ENCODE measurements around the gene ABI2. TPM values are rescaled to one million over a fixed set of nuclear protein-coding genes. Genes with fewer than 3 reads are reported as not detected.

ABI2 gene
- total RNA-seq, 1 donor from 2014 or later, result 30.3 TPM

DNA sequence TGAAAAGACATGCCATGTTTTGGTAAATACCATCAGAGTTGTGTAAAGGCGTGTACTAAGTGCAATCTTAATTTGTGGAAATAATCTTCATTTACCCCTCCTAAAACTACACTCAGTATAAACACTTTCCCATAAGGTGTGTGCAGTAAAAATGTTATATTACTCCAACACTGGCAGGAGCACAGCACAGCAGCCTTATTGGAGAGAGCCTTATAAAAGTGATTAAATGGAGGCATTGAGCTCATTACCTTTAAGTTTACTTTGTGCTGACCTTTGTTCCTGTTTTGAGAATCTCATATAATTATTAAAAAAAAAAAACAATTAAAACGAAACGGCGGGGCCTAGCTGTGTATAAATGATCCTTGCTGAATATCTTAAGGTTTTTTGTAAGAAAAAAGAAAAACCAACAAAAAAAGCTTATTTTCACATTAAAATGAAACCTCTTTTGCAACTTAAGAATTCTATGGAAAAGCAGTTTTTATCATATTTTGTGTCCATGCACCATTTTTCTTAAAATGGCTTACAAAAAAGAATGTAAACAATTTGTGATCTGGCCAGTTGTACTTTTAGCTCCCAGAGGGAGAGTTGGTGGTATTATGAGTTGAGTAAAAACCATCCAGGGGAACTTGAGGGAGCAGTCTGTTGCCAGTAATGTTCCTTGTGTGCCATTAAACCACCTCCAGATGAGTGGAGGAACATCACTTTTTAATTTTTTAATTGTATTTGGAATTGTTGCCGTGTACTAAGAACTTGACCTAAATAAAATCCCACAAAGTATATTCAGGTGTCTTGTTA is 103.4 kb downstream of the ABI2 start:
- no peak for DNase-seq

DNA sequence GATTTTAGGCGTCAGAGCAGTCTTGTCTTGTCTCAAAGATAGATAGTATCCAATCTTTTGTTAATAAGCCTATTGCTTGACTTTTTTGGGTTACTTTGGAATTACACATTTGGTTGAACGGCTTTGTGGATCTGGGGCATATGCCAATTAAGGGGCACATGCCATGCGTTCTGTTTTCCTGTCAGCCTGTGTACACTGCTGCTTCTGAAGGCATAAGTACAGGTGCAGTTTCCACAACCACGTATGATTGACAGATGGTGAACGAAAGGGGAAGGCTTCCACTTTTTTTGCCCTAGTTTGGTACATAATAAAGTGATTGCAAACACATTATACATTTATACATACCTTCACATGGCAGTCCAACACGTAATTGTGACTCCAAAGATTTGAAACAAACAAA is 104.6 kb downstream of the ABI2 start:
- no peak for DNase-seq

DNA sequence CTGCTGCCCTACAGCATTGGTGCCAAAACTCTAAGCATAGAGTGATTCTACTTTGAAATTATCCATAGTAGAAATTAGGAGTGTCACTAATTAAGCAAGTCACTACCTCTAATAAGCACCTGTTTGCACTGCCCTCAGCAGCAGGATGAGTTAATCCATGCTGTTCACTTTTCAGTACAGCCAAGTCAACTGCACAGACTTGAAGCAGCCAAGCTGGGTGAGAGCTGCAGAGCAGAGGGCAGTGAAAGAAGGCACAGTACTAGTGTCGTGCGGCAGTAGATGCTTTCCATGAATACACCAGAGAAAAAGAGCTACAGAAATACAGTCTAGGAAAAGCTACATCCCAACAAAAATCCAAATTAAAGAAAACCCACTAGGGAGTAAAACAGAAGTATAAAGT is 108.3 kb downstream of the ABI2 start:
- DNase-seq, result no peak

DNA sequence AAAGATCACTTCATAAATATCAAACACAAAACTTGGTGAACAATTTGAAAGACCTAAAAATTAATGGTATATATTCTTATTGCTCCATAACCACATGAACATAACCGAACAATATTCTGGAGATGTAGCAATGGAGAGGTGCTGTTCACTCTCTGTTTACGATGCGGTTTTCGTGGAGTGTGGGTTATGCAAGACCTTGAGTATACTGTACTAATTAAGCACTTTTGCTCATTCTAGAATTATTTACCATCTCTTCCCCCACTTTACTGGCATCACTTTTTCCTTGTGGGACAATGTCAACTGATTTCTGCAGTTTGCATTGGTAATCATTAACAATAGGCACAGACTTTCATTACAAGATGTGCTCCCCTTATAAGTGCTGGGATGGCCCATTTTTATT is 109.3 kb downstream of the ABI2 start:
- no peak for DNase-seq

DNA sequence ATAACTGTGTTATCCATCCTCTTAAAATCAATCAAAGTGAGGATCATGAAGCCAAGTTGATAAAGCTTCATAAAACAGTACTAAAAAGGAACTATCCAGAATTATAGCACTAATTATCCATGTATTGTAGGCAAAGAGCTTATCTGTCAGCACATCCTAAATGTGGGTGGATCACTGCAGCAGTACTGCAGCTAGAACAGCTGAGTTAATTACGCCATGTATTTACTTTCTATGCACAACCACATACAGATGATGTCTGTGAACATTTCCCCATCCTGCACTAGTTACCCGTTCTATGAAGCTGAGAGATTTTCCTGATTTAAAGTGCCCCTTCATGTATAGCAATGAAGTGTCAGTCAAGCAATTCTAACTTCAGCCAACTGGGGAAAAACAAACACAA is 110.3 kb downstream of the ABI2 start:
- no peak for DNase-seq

DNA sequence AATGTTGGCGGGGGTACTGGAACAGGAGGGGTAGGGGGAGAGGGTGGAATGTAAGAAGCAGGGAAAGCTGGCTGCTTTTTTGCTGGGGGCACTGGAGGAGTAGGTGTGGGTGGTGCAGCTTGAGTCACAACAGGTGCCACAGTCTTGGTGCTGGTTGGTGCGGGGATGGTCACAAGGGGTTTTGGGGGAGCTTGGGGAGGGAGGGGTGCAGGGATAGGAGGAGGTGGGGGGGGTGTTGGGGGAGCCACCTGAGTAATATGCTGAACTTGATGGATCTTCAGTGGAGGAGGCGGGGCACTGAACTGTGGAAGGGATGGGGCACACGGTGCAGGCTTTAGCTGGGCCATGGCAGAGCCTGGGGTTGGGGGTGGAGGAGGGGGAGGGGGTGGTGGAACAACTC is 112.5 kb downstream of the ABI2 start:
- DNase-seq, result no peak

DNA sequence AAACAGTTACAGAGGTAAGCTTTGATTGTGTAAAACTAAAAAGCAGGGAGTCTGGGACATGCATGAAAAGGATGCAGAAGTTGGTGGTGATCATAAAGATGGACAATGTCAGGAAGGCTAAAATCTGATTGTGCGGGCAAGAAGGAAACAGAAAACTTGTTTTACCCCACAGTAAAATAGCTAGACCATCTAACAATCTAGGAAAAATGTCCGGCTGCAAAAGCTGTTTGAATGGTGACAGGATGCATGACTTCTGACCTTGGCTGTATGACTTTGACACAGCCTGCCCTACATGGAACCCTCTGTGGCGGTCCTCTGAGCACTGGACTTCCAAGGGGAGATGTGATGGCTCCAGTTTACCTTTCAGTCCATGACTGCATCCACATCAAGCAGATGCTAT is 113.3 kb downstream of the ABI2 start:
- DNase-seq, result no peak

DNA sequence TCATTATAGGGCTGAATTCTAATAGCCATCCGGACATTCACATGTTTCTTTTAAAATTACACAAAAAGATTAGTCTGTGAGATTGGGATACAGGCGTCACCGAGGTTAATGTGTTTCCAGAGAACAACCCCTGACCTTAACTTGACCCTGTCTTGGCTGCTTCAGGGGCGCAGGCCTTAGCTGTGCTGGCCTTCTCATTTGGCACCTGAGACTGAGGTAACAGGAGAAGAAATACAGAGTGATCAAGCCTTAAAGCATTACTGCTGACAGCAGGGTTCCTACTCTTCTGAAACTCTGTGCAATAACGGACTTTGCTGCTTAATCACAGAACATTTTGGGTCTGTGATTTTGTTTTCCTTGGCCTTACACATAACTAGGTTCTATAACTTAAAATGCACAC is 114.3 kb downstream of the ABI2 start:
- no peak for DNase-seq

DNA sequence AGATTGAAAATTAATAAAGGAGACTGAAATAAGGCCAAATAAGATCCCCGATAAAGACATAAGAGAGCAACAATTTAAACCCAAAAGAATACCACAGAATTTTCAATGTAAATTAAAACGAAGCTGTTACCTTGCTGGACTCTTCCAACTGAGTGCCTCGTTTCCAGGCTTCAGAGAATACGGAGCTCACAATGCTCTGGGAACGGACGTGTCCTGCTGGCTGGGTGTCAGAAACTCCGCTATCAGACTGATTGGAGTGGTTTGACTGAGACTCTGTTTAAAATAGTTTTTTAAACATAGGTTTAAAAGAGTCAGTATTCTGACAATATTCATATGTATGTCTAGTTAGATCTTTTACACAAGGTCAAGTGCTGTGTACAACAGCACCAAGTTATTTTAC is 116.5 kb downstream of the ABI2 start:
- no peak for DNase-seq

DNA sequence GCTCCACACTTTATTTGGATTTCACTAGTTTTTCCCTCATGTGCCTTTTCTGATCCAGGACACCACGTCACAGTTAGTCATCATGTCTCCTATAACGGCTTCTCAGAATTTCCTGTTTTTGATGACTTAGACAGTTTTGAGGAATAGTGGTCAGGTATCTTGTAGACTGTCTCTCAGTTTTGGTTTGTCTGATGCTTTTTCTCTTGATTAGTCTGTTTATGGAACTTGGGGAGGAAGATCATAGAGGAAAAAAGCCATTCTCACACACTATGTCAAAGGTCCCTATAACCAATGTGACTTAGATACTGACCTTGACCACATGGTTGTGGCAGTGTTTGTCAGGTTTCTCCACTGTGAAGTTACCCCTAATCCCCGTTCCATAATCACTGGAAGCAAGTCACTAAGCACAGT is 117.9 kb downstream of the ABI2 start:
- DNase-seq, result no peak

DNA sequence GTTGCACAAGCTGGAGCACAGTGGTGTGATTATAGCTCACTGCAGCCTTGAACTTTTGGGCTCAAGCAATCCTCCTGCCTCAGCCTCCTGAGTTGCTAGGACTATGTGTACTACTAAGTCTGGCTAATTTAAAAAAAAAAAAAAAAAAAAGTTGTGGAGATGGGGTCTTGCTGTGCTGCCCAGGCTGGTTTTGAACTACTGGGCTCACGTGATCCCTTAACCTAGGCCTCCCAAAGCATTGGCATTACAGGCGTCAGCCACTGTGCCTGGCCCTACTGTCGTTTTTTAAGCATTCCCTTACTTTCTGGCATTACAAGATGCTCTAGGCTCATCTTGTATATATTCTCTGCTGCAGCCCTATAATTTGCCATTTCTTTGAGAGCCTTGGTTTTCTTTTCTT is 118.6 kb downstream of the ABI2 start:
- no peak for DNase-seq

DNA sequence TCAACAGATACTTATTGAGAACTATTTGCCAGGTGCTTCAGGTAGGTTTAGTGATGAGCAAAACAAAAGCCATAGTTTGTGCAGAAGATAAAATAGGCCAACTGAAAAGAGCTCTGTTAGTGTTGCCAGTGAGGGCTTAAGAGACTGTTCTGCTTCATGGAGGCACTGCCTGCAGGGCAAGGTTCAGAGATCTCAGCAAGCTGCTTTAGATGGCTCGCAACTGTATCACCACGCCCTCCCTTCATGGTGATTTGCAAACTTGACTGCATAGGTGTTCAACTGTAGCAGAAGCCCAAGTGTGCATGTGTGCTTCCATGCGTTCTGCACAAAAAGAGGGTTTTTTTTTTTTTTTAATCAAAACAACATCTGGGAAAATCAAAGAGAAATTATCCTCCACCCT is 122.4 kb downstream of the ABI2 start:
- no peak for DNase-seq

DNA sequence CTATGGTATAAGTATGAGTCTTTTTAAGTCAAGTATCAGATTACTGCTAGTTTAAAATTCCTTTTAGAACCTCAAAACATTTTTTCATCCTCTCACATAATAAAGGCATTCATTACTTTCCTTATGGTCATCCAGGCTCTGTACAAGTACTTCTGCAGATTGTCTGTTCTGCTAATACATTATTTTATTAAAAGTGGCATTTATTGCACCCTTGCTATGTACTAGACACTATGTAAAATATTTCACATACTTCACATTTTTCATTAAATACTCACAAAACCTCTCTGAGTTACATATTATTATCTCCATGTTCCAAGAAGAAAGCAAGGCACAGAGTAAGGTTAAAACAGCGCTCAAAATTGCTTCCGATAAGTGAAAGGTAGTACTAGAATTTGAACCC is 122.8 kb downstream of the ABI2 start:
- DNase-seq, result no peak

DNA sequence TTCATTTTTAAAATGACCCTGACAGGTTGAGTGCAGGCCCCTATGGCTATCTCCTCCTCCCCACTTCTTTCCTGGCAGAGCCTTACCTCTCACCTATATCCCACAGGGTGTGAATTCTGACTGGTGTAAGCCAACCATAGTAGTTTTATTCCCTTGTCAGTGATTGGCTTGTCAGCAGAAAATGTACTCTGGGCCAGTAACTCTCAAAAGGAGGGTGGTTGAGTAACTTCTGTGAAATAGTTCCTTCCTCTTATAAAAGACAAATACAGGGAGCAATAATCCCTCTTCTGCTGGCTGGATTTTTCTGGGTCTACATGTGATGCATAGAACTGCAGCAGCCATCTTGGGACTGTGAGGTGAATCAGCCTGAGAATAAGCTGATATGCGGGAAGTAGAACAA is 123.5 kb downstream of the ABI2 start:
- DNase-seq, result no peak

DNA sequence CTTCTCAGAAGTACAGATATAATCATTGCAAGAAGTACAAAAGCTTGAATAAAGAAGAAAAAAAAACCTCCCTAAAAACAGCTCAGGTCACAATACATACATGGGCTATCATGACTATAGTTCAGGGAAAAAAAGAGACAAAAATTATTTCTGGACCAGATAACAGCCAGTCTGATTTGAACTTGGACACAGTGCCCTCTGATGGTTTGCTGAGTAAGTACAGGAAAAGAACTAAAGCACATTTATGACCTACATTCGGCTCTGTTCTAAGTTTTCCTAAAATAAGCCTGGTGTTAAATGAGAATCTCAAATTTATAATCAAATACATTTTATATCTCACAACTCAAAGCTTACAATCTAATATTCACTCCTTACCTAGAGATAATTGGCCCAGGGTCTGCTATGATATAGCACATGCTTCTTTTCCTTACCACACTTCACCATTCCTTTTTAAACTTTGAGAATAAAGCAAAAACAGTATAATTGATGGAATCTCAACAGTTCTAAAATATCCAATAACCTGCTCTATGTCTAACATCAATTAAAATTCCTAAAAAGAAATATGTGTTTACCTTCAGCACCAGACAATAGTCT is 125.8 kb downstream of the ABI2 start:
- DNase-seq, result peak; percentile 48

DNA sequence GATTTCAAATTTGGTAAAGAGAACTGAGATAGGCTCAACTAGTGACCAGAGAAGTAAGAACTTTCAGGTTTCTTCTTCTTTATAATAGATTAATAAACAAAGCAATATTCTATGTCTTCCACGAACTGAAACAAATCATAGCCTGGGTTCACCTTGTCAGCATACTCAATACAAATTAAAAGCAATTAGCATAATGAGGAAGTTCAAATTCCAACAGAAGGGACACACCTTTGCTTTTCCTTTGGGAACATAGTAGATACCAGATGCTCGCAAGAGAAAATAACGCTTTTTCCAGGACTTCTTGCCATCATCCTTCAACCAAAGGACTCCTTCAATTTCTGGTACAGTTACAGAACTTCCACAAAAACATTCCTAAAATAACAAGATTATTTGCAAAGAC is 127.0 kb downstream of the ABI2 start:
- DNase-seq, result no peak

DNA sequence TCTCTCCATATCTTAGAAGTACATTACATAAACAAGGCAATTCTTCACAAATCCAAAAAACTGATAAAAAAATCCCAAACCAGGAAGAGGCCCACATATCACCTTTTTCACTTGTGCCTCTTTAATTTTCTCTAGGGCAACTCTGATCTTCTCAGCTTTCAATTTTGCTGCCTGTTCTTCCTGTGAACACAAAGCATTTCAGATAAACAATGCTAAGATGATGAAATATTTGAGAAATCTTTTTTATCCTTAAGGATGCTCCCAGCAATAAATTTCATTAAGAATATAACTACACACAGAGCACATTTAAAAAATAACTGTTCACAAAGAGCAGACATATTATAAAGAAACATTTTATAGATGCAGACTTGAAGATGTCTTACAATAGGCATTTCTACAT is 133.6 kb downstream of the ABI2 start:
- DNase-seq, result no peak

DNA sequence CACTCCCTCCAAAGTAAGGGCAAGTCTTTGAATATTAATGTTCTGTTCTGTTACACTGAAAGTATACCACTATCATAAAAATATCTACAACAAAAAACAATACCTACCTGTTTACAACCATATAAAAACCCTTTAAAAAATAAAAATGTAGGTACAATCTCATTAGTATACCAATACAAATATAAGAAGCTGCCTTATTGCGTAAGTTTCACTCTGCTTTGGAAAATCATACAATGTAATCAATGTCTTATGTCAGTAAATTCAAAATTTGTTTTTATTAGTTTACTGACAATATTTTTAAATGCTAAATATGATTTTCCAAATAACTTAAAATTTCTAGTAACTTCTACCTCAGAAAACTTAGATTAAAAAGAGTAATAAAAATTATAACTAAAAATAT is 134.1 kb downstream of the ABI2 start:
- no peak for DNase-seq

DNA sequence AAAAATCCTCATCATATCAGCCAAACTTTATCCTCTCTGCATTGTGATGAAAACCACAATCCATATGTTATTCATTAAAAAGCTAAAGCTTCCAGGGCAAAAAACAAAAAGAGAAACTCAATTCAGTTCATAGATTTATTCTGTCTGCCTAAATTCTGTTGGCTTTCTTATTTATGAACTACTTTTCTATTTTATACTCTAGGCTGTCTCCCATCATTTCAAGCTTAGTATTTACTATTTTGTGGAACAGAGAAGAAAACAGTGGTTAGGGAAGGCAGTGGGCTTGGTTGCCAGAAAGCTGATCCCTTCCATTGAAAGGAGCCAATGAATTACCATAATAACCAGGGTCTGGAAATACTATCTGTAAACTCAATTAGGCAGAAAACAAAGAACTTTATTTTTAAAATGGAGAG is 135.1 kb downstream of the ABI2 start:
- DNase-seq, result peak; percentile 86

DNA sequence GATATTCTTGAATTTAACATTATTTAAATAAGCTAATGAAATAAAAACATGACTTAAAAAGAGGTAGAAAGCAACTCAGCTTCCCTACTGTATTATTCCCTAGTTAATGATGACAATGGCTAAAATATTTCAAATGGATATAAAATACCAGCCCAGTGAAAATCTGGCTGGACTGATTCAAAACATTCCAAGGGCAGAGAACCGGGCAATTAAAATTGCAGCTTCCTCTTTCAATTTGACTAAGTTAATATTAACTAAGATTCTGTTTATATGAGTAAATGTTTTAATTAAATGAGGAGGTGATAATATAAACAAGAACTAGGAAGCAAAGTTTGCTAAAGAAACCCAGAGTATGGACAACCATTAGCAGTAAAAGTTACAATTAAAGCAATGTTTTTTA is 141.4 kb downstream of the ABI2 start:
- no peak for DNase-seq

DNA sequence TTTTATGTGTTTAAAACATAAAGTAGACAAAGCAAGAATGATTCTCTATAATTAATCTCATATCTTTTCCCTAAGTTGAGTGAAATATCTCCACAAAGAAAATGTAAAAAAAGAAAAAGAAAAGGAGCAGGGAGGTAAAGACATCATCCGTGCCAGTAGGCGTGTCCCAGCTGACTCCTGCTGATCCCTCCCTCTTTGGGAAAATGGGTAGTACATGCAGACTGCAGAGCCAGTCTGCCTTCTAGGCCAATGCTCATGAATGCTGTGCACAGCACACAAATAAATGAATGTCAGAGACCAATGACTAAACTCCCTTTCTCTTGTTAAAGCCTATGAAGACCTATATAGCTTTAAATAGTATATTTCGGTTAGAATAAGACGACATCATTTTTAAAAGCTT is 142.2 kb downstream of the ABI2 start:
- DNase-seq, result no peak

DNA sequence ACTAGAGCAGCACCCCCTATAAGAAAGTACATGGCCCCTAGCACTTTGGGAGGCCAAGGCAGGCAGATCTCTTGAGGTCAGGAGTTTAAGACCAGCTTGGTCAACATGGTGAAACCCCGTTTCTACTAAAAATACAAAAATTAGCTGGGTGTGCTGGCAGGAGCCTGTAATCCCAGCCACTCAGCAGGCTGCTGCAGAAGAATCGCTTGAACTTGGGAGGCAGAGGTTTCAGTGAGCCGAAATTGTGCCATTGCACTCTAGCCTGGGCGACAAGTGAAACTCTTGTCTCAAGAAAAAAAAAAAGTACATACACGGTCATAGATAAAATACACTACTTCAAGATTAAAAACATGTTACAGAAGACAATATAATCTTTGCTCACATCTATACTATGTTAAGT is 143.1 kb downstream of the ABI2 start:
- DNase-seq, result no peak

DNA sequence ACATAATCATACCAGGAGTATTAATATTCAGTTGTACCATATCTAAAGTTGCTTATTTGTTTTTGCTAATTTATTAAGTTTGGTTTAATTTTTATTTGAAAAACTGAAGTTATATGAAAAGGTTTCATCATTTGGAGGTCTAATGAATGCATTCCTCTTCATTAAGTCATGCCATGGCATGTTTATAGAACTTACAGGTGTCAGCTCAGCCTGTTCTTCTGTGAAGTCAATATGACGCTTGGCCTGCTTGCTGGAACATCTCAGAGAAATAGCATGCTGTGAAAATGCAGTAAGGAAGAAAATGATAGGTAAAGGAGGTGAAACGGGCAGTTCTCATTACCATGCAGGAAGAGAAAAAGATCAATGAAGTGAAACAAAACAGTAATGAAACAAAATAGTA is 148.7 kb downstream of the ABI2 start:
- DNase-seq, result no peak

DNA sequence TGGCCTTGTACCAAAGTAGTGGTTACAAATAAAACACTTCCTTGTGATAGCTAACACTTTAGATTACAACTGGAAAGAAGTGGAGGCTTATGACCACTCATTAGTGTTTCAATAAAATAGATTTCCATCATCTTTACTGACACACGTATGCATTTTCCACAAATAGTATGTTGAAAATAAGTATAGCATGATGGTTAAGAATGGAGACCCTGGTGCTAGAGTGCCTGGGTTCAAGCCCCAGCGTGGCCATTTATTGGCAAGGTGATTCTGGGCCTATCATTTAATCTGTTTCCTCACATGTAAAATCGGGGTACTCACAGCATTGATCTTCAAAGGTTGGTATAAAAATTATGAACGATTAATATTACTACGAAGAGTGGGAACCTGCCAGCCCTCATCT is 152.4 kb downstream of the ABI2 start:
- no peak for DNase-seq
